Ishikawa (cell line): ENCODE measurements around the gene FCHSD2.

ENCODE experiments used
- CEBPB ChIP-seq: IDR thresholded peaks from 2 replicates; pipeline ENCODE4 v1.6.1; 2012
- CREB1 ChIP-seq: IDR thresholded peaks from 2 replicates; pipeline ENCODE4 v1.6.1; 2012; ENCODE audit warnings: low read depth
- EGR1 ChIP-seq: IDR thresholded peaks from 2 replicates; pipeline ENCODE4 v1.6.1; 2012
- EP300 ChIP-seq: IDR thresholded peaks from 2 replicates; pipeline ENCODE4 v1.6.1; 2012; ENCODE audit warnings: borderline replicate concordance
- FOXM1 ChIP-seq: IDR thresholded peaks from 2 replicates; pipeline ENCODE4 v1.6.1; 2012; ENCODE audit warnings: low read depth, borderline replicate concordance
- TAF1 ChIP-seq: IDR thresholded peaks from 2 replicates; pipeline ENCODE4 v1.6.1; 2012; ENCODE audit warnings: low read depth, mild to moderate bottlenecking
- TEAD4 ChIP-seq: IDR thresholded peaks from 2 replicates; pipeline ENCODE4 v1.6.1; 2012
- ZBTB7A ChIP-seq: IDR thresholded peaks from 2 replicates; pipeline ENCODE4 v1.6.1; 2012; ENCODE audit warnings: low read depth
- TF ChIP-seq, protein P1 (sequence below): IDR thresholded peaks from 2 replicates; pipeline ENCODE4 v1.6.1; 2012; ENCODE audit warnings: low read depth, mild to moderate bottlenecking

DNA sequence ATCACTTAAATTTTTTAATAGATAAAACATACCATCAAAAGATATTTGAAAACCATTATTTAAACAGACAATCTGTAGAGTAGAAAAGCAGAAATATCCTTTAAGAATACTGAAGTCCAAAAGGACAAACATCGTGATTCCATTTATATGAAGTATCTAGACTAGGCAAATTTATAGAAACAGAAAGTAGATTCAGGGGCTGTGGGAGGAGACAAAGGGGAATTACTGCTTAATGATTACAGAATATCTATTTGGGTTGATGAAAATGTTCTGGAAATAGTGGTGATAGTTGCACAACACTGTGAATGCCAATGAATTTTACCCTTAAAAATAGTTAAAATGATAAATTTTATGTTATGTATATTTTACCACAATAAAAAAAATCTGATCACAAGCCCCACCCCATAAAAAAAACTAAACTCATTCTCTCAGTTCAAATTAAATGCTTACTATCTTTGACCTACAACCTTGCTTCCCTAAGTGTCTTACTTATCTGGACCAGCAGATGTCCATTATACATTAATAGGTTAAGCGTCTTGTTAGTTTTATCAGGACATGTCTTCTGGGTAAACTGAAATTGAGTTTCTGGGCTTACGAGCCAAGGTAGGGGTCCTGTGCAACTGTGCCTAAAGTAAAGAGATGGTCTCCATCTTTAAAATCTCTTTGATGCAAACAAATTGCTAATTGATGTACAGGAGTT, 86.3 kb downstream of the FCHSD2 start:
- TF ChIP-seq, protein P1, sequence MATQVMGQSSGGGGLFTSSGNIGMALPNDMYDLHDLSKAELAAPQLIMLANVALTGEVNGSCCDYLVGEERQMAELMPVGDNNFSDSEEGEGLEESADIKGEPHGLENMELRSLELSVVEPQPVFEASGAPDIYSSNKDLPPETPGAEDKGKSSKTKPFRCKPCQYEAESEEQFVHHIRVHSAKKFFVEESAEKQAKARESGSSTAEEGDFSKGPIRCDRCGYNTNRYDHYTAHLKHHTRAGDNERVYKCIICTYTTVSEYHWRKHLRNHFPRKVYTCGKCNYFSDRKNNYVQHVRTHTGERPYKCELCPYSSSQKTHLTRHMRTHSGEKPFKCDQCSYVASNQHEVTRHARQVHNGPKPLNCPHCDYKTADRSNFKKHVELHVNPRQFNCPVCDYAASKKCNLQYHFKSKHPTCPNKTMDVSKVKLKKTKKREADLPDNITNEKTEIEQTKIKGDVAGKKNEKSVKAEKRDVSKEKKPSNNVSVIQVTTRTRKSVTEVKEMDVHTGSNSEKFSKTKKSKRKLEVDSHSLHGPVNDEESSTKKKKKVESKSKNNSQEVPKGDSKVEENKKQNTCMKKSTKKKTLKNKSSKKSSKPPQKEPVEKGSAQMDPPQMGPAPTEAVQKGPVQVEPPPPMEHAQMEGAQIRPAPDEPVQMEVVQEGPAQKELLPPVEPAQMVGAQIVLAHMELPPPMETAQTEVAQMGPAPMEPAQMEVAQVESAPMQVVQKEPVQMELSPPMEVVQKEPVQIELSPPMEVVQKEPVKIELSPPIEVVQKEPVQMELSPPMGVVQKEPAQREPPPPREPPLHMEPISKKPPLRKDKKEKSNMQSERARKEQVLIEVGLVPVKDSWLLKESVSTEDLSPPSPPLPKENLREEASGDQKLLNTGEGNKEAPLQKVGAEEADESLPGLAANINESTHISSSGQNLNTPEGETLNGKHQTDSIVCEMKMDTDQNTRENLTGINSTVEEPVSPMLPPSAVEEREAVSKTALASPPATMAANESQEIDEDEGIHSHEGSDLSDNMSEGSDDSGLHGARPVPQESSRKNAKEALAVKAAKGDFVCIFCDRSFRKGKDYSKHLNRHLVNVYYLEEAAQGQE = no peak
- TF ChIP-seq EP300 = no peak
- no peak for TF ChIP-seq CEBPB
- TF ChIP-seq FOXM1 = no peak
- no peak for TF ChIP-seq EGR1
- no peak for TF ChIP-seq CREB1
- no peak for TF ChIP-seq ZBTB7A
- no peak for TF ChIP-seq TEAD4
- TF ChIP-seq TAF1 = no peak
